Neuronal stem cell (in vitro differentiated cells): ENCODE measurements around the gene GPR141.

Experiments used
- DNase-seq: peaks from one replicate; pipeline ENCODE4 v3.0.0-alpha.2; 2013; ENCODE audit warnings: low spot score
- H2AFZ ChIP-seq: one replicate; pipeline ENCODE4 v1.6.1; 2013; ENCODE audit warnings: mild to moderate bottlenecking, low read length, inconsistent platforms
- H2AK5ac ChIP-seq: 2 replicates; pipeline ENCODE4 v1.6.1; 2013; ENCODE audit warnings: low read depth, mild to moderate bottlenecking, inconsistent platforms, low read length, moderate library complexity, mixed read lengths
- H2BK120ac ChIP-seq: 2 replicates; pipeline ENCODE4 v1.6.1; 2013; ENCODE audit warnings: low read depth, mild to moderate bottlenecking, inconsistent platforms, low read length, moderate library complexity, mixed read lengths
- H2BK12ac ChIP-seq: one replicate; pipeline ENCODE4 v1.6.1; 2013; ENCODE audit warnings: low read length, inconsistent platforms
- H2BK15ac ChIP-seq: 2 replicates; pipeline ENCODE4 v1.6.1; 2013; ENCODE audit warnings: mild to moderate bottlenecking, low read length, inconsistent platforms, mixed read lengths
- H2BK5ac ChIP-seq: one replicate; pipeline ENCODE4 v1.6.1; 2013; ENCODE audit warnings: inconsistent platforms, mild to moderate bottlenecking, low read length, moderate library complexity
- H3K14ac ChIP-seq: one replicate; pipeline ENCODE4 v1.6.1; 2013; ENCODE audit warnings: low read length, inconsistent platforms
- H3K18ac ChIP-seq: 2 replicates; pipeline ENCODE4 v1.6.1; 2013; ENCODE audit warnings: low read length, inconsistent platforms
- H3K23ac ChIP-seq: 2 replicates; pipeline ENCODE4 v1.6.1; 2013; ENCODE audit warnings: low read depth, mild to moderate bottlenecking, mixed read lengths, low read length, inconsistent platforms; ENCODE audit not compliant: poor library complexity
- H3K27ac ChIP-seq: replicated peaks from 3 replicates; pipeline ENCODE4 v1.5.1; 2013; ENCODE audit warnings: low read length, inconsistent platforms
- H3K27me3 ChIP-seq, 3 experiments: 2 replicates each; pipeline ENCODE4 v1.6.1; 2013; ENCODE audit warnings: low read length in 3 of 3, mild to moderate bottlenecking in 2 of 3, inconsistent platforms in 1 of 3, low read depth in 1 of 3, mixed read lengths in 1 of 3, moderate library complexity in 1 of 3; ENCODE audit not compliant: control insufficient read depth in 3 of 3, insufficient read depth in 3 of 3
- H3K36me3 ChIP-seq, 2 donors: replicated peaks in 1 of 2; 2 replicates each; pipeline ENCODE4 v1.6.1; 2013; ENCODE audit warnings: low read length in 2 of 2; ENCODE audit not compliant: control insufficient read depth in 2 of 2, insufficient read depth in 2 of 2
- H3K4ac ChIP-seq: 2 replicates; pipeline ENCODE4 v1.6.1; 2013; ENCODE audit warnings: inconsistent platforms, mild to moderate bottlenecking, low read length, moderate library complexity
- H3K4me1 ChIP-seq, 2 donors: 1 replicate in 1 of 2; 2 replicates in 1 of 2; pipeline ENCODE4 v1.6.1; 2013; ENCODE audit warnings: low read length in 2 of 2, low read depth in 1 of 2; ENCODE audit not compliant: control insufficient read depth in 2 of 2, insufficient read depth in 1 of 2
- H3K4me2 ChIP-seq: one replicate; pipeline ENCODE4 v1.6.1; 2013; ENCODE audit warnings: mild to moderate bottlenecking, low read length, inconsistent platforms; ENCODE audit not compliant: insufficient read depth, poor library complexity, severe bottlenecking
- H3K4me3 ChIP-seq, 2 donors: 2 replicates each; pipeline ENCODE4 v1.5.1; 2013; ENCODE audit warnings: low read length in 2 of 2, mild to moderate bottlenecking in 2 of 2, inconsistent platforms in 1 of 2, moderate library complexity in 1 of 2
- H3K79me1 ChIP-seq: one replicate; pipeline ENCODE4 v1.6.1; 2013; ENCODE audit warnings: low read depth, mild to moderate bottlenecking, inconsistent platforms, low read length, moderate library complexity
- H3K9ac ChIP-seq: one replicate; pipeline ENCODE4 v1.6.1; 2013; ENCODE audit warnings: mild to moderate bottlenecking, low read depth, low read length, inconsistent platforms; ENCODE audit not compliant: poor library complexity
- H3K9me3 ChIP-seq, 2 donors: replicated peaks in 1 of 2; 2 replicates each; pipeline versions ENCODE3 to v1.6.1; 2013; ENCODE audit warnings: low read length in 2 of 2, mild to moderate bottlenecking in 2 of 2, inconsistent platforms in 1 of 2, low read depth in 1 of 2, mixed read lengths in 1 of 2, moderate library complexity in 1 of 2; ENCODE audit not compliant: control insufficient read depth in 2 of 2, insufficient read depth in 1 of 2
- H4K8ac ChIP-seq: one replicate; pipeline ENCODE4 v1.6.1; 2013; ENCODE audit warnings: low read depth, mild to moderate bottlenecking, inconsistent platforms, low read length, moderate library complexity
- H4K91ac ChIP-seq: one replicate; pipeline ENCODE4 v1.6.1; 2013; ENCODE audit warnings: low read length, low read depth, mild to moderate bottlenecking, inconsistent platforms; ENCODE audit not compliant: poor library complexity
- WGBS, 2 donors: extraction: QIAGEN DNeasy Blood & Tissue Kit; methylation state at CpG; one replicate each; pipeline ENCODE4 v1.1.7; 2013; ENCODE audit warnings: missing lambda C conversion rate in 2 of 2, mixed read lengths in 1 of 2; ENCODE audit not compliant: insufficient read length in 2 of 2, insufficient replicate concordance in 1 of 2; ENCODE audit errors: extremely low coverage in 2 of 2; 5-methylcytosine and 5-hydroxymethylcytosine counted together

The GPR141 gene

DNA sequence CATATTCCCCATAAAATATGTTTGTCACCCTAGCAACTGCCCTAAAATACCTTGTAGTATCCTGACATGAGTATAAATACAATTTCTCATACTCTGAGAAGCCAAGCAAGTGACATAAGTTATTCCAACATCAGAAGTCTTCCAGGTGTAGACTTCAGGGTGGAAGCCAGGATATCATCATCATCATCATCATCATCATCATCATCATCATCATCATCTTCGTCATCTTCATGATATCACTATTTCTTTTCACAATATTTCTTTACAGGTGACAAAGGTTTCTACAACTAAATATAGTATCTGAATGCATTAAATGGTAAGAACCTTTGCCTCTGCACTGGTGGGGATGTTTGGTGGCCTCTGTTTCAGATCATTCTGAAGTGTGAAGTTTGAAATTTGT is 10.0 kb upstream of the GPR141 start:
- H2AFZ ChIP-seq = peak overlapping the region; percentile 32
- no CpG with 5 or more reads among the region's 1 CpG for WGBS, 2 donors
- H3K9me3 ChIP-seq = no peaks in the 10 kb centered on the region

DNA sequence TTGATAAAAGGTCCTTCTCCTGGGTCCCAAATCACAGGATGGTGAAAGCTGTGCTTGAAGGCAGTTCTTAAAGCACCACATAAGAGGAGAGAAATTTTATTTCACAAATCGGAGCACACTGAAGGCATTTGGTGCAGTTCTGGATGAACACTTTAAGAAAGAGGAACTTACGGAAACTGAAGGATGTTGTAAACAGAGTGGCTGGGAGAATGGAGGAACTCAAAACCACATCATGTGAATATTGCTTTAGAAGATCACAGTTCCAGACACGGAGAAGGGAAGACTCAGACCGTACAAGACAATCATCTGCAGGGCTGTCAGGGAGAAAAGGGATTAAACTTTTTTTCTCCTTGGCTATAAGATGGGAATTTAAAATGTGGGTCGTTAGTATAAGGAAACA is 9.0 kb upstream of the GPR141 start:
- Histone ChIP-seq H3K4ac (no peak overlapping the region), H3K23ac (no peak overlapping the region), H2BK12ac (no peak overlapping the region), H3K9me3 (no peaks in the 10 kb centered on the region), H3K79me1 (no peaks in the 10 kb centered on the region), H4K91ac (no peak overlapping the region), H4K8ac (no peak overlapping the region), H3K4me3 (no peak overlapping the region), H2BK5ac (no peak overlapping the region), H2AK5ac (no peak overlapping the region), H2BK120ac (no peak overlapping the region), H2AFZ (peak overlapping the region; percentile 24), H3K36me3 (no peaks in the 10 kb centered on the region), H3K14ac (no peak overlapping the region), H3K18ac (no peak overlapping the region), H2BK15ac (no peak overlapping the region), H3K4me2 (no peak overlapping the region), H3K4me1 (no peaks in the 10 kb centered on the region), H3K27ac (no peak overlapping the region), H3K9ac (no peak overlapping the region), H3K27me3 (no peaks in the 10 kb centered on the region)
- no CpG with 5 or more reads among the region's 5 CpGs for WGBS, 2 donors
- DNase-seq = no peak

More for the DNA sequence above, 10.0 kb upstream of the GPR141 start:
- Histone ChIP-seq H2BK120ac (no peak overlapping the region), H3K4me2 (no peak overlapping the region), H3K14ac (no peak overlapping the region), H3K27me3 (no peaks in the 10 kb centered on the region), H2BK15ac (no peak overlapping the region), H4K8ac (no peak overlapping the region), H2AK5ac (no peak overlapping the region), H3K4me1 (no peaks in the 10 kb centered on the region), H3K23ac (no peak overlapping the region), H4K91ac (no peak overlapping the region), H3K27ac (no peak overlapping the region), H3K18ac (no peak overlapping the region), H2BK12ac (no peak overlapping the region), H3K9ac (no peak overlapping the region), H3K36me3 (no peaks in the 10 kb centered on the region), H3K4ac (no peak overlapping the region), H2BK5ac (no peak overlapping the region), H3K4me3 (no peak overlapping the region), H3K79me1 (no peaks in the 10 kb centered on the region)
- no peak for DNase-seq

DNA sequence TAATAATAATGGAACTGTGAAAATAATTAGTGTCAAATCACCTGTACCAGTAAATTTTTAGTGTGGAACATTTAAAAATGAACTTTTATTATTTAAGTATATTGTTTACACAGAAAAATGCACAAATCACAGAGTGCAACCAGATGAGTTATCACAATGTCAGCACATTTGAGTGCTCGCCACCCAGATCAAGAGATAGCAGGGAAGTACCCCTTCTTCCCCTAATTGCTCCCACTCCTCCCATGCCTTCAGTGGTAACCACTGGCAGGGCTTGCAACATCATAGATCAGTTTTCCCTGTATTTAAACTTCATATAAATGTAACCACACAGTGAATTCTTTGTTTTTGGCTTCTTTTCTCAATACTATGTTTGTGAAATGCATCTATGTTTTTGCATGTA is 7.8 kb upstream of the GPR141 start:
- H2AK5ac ChIP-seq = no peak overlapping the region
- no peak overlapping the region for H3K4ac ChIP-seq
- H3K23ac ChIP-seq = no peak overlapping the region
- H3K9ac ChIP-seq = no peak overlapping the region
- no peak overlapping the region for H3K4me2 ChIP-seq
- no peaks in the 10 kb centered on the region for H3K4me1 ChIP-seq
- no peak for DNase-seq
- H2BK12ac ChIP-seq = no peak overlapping the region
- H4K8ac ChIP-seq = no peak overlapping the region
- H3K9me3 ChIP-seq = no peaks in the 10 kb centered on the region
- no peaks in the 10 kb centered on the region for H3K36me3 ChIP-seq
- no peak overlapping the region for H2AFZ ChIP-seq
- H2BK120ac ChIP-seq = no peak overlapping the region
- WGBS, 2 donors = no CpG with 5 or more reads among the region's 1 CpG
- H3K14ac ChIP-seq = no peak overlapping the region
- no peak overlapping the region for H3K4me3 ChIP-seq
- no peak overlapping the region for H3K27ac ChIP-seq
- no peak overlapping the region for H2BK5ac ChIP-seq
- no peak overlapping the region for H4K91ac ChIP-seq
- no peaks in the 10 kb centered on the region for H3K27me3 ChIP-seq
- no peak overlapping the region for H3K18ac ChIP-seq
- H2BK15ac ChIP-seq = no peak overlapping the region
- no peaks in the 10 kb centered on the region for H3K79me1 ChIP-seq

DNA sequence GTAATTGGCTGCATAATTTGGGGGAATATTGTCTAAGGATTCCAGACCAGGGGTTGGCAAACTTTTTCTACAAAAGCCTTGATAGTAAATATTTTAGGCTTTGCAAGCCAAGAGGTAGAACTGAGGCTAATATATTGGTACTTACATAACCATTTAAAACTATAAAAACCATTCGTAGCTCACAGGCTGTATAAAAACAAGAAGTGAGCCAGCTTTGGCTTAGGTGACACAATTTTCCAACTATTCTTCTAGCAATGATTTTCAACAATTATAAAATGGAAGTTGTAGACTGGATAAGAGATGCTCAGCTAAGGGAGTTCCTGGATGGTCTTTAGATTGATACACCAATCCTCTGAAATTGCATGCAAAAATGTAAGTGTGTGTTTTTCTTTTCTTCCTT is 1.4 kb downstream of the GPR141 start:
- H3K9ac ChIP-seq = no peak overlapping the region
- H3K27ac ChIP-seq = no peak overlapping the region
- no peaks in the 10 kb centered on the region for H3K36me3 ChIP-seq
- no peak overlapping the region for H2BK120ac ChIP-seq
- H2BK15ac ChIP-seq = no peak overlapping the region
- H3K27me3 ChIP-seq = no peaks in the 10 kb centered on the region
- no peak overlapping the region for H2BK12ac ChIP-seq
- H2AFZ ChIP-seq = no peak overlapping the region
- WGBS, 2 donors = no CpG with 5 or more reads among the region's 1 CpG
- H4K91ac ChIP-seq = no peak overlapping the region
- H3K14ac ChIP-seq = no peak overlapping the region
- H4K8ac ChIP-seq = no peak overlapping the region
- no peak overlapping the region for H2BK5ac ChIP-seq
- no peak overlapping the region for H3K4me3 ChIP-seq
- no peak overlapping the region for H3K4ac ChIP-seq
- no peak overlapping the region for H3K18ac ChIP-seq
- no peaks in the 10 kb centered on the region for H3K9me3 ChIP-seq
- no peaks in the 10 kb centered on the region for H3K79me1 ChIP-seq
- peaks cover 0 to 6% of the 10 kb centered on the region in 2 donors for H3K4me1 ChIP-seq
- DNase-seq = no peak
- no peak overlapping the region for H3K23ac ChIP-seq
- H2AK5ac ChIP-seq = no peak overlapping the region
- H3K4me2 ChIP-seq = no peak overlapping the region
